Epithelial cell of proximal tubule (primary cell): ENCODE results near the gene OVCA2. TPM values are rescaled to one million over a fixed set of nuclear protein-coding genes. Genes with fewer than 3 reads are reported as not detected.

Experiments used
- DNase-seq: peaks from one replicate; pipeline ENCODE4 v3.0.0-alpha.2; 2011; ENCODE audit warnings: low read depth
- H3K4me3 ChIP-seq: 2 replicates; pipeline ENCODE4 v1.5.1; 2011; ENCODE audit warnings: low read depth, mild to moderate bottlenecking, low read length
- total RNA-seq: library from RNA; depleted of rRNA; stranded (reverse); fragments of >200 nt; gene quantifications from 2 replicates; pipeline ENCODE4 v1.2.3, GENCODE V29; 2015
- TF ChIP-seq, protein P1 (sequence below): conservative IDR thresholded peaks from 2 replicates; pipeline ENCODE4 v1.5.1; 2012; ENCODE audit warnings: low read depth, mild to moderate bottlenecking, low read length

The OVCA2 gene
- total RNA-seq, 1 donor from 2014 or later: 55.4 TPM

DNA sequence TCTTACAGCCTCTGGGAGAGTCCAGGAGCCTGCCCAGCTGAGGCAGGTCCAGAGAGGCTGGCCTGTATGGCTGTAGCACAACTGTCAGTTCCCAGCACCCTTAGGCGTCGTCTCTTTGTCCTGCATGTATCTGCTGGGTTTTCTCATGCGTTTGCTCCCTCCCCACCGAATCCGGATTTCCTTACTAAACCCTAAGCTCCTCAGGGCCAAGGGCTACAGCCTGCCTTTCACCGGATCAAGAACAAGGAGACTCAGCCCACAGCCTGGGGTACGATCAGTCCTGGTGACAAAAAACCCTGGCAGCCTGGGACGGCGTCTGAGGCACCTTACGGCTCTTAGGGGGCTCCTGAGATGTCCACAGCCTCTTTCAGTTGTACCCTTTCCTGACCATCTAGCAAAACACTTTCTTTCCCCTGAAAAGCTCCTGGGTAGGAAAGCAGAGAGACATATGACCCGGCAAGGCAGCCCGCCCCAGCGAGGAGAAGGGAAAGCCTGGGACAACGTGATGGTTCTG is 25.3 kb downstream of the OVCA2 start:
- H3K4me3 ChIP-seq: no peak overlapping the region
- no peak for DNase-seq
- TF ChIP-seq, protein P1, sequence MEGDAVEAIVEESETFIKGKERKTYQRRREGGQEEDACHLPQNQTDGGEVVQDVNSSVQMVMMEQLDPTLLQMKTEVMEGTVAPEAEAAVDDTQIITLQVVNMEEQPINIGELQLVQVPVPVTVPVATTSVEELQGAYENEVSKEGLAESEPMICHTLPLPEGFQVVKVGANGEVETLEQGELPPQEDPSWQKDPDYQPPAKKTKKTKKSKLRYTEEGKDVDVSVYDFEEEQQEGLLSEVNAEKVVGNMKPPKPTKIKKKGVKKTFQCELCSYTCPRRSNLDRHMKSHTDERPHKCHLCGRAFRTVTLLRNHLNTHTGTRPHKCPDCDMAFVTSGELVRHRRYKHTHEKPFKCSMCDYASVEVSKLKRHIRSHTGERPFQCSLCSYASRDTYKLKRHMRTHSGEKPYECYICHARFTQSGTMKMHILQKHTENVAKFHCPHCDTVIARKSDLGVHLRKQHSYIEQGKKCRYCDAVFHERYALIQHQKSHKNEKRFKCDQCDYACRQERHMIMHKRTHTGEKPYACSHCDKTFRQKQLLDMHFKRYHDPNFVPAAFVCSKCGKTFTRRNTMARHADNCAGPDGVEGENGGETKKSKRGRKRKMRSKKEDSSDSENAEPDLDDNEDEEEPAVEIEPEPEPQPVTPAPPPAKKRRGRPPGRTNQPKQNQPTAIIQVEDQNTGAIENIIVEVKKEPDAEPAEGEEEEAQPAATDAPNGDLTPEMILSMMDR: no peak

DNA sequence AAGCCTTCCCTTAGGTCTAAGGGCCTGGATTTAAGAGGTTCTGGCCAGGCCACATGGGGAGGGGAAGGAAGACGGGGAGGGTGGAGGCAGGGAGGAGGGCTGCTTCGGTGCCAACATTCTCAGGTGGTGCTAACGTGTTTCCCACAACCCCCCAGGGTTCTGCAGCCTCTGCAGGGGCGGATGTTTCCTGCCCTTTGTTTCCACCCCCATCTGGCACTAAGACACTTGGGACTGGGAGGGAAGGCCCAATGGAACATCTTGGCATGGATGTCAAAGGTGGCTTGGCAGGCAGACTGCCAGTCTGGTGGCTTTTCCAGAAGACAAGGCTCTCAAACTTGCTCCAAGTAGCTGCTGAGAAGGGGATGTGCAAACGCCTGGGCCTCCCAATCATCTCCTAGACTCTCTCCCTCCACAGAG is 25.8 kb downstream of the OVCA2 start:
- no peak for DNase-seq
- TF ChIP-seq, protein P1: no peak
- H3K4me3 ChIP-seq: no peak overlapping the region

DNA sequence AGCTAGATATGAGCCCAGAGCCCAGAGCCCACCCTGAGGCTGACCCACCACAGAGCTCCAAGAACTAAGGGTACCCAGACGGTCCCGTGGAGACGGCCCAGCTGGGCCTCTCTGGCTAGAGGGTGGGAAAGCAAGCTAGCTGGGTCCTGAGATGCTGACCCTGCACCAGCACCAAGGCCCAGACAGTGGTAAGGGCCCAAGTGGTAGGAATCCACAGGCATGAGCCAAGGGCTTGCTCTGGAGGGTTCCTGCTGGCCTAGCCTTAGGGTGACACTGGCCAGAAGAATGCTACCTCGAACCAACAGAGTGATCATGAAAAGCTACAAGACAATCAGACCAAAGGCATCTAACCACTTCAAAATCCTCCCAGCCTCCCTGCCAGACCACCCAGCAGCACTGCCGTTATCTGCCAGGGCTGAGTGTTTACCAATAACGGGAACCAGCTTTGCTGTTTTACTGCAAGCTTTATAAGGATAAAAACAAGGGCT is 26.3 kb downstream of the OVCA2 start:
- no peak overlapping the region for H3K4me3 ChIP-seq
- no peak for DNase-seq
- TF ChIP-seq, protein P1: no peak

DNA sequence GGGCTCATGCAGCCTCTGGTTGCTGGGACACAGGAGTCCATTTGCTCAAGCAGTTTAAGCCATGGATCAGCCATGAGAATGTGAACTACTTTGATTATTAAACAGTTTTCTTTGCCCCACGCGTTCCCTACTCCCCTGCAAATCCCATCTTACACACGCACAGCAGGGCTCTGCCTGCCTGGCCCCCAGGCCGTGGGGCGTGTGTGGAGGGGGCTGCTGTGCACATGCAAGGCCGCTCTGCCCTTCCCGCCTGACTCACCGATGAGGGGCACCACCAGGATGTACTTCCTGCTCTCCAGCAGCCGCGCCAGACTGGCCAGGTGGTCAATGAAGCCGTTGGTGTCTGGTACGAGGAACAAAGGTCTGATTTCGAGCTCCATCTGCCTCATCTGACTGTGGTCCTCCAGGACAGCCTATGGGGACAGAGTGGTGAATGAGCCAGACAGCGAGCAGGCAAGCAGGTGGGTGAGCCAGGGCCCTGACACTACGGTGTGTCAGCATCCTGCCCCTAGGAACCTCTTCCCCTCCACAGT is 26.8 kb downstream of the OVCA2 start:
- TF ChIP-seq, protein P1: no peak
- no peak for DNase-seq
- H3K4me3 ChIP-seq: no peak overlapping the region

DNA sequence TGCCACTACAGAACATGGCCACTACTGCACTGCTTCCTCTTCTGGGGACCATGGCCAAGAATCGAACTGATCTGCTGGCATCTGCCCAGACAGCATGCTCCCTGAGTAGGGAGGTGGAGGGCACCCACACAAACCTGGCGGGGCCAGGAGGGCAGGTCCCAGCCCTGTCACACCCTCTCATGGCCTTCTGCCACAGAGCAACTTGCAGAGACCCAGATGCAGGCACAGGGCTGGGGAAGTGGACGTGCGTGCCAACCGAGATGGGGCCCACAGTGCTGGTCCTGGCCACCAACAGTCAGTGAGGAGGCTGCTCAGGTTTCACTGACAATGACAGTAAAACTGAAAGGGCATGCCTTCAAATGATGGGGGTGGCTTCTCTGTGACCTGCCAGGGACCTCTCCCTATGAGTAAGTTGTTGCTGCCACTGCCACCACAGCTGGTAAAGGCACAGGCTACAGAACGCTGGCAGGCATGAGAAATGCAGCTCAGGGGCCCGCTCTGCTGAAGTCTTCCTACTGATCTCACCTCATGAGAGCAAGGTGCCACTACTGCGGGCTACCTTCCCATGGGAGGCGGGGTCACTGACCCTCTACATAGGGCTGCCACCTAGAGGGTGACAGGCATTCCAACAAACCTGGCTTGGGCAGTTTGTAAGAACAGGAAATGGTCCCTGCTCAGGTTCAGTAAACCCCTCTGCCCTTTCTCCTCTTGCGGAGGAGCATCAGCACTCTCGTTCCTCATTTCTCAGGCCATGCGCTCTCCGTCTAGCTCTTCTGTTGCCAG is 28.6 kb downstream of the OVCA2 start:
- TF ChIP-seq, protein P1: no peak
- H3K4me3 ChIP-seq: no peak overlapping the region
- DNase-seq: no peak

DNA sequence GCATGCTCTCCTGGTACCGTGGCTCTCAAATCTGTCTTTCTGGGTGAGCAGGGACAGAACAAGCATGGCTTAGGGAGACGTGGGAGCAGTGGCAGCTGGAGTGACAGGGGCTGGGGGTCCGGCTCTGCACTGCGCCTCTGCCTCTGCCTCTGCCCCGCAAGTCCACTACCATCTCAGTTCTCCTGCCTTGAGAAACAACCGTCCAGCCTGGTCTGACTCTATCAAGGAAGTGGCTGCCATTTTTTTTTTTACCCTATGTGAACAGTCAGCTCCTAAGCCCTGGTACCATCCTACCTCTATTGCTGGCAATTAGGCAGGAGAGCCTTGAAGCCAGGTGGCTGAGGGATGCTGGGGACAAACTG is 29.2 kb downstream of the OVCA2 start:
- no peak overlapping the region for H3K4me3 ChIP-seq
- DNase-seq: no peak
- TF ChIP-seq, protein P1: no peak
